Mesothelial cell of epicardium (in vitro differentiated cells): ENCODE results near the gene PRKN. TPM values are rescaled to one million over a fixed set of nuclear protein-coding genes. Genes with fewer than 3 reads are reported as not detected.

Experiments used
- DNase-seq, 2 experiments: peaks; one replicate each; pipeline ENCODE4 v3.0.0; 2021; ENCODE audit warnings: low spot score in 2 of 2; ENCODE audit not compliant: unreplicated experiment in 2 of 2
- H3K27ac Mint-ChIP-seq: 2 replicates; pipeline ENCODE4 v1.8.0; 2021; ENCODE audit warnings: mixed read lengths
- H3K27me3 Mint-ChIP-seq: 2 replicates; pipeline ENCODE4 v1.8.0; 2021; ENCODE audit warnings: low read depth, mixed read lengths
- H3K36me3 Mint-ChIP-seq: 2 replicates; pipeline ENCODE4 v1.8.0; 2021; ENCODE audit warnings: mixed read lengths
- H3K4me1 Mint-ChIP-seq: 2 replicates; pipeline ENCODE4 v1.8.0; 2021; ENCODE audit warnings: mixed read lengths
- H3K4me3 Mint-ChIP-seq: 2 replicates; pipeline ENCODE4 v1.8.0; 2021; ENCODE audit warnings: mild to moderate bottlenecking, moderate library complexity, mixed read lengths
- H3K9me3 Mint-ChIP-seq: 2 replicates; pipeline ENCODE4 v1.8.0; 2021; ENCODE audit warnings: mixed read lengths
- total RNA-seq: library from RNA; stranded (reverse); gene quantifications from 3 replicates; pipeline ENCODE4 v1.2.1, GENCODE V29; 2021
- TF ChIP-seq, protein P1 (sequence below): fragments of 200-600 bp; sonication (generic); IDR thresholded peaks from one replicate; pipeline ENCODE4 v1.5.0; 2021; ENCODE audit warnings: antibody characterized with exemption; ENCODE audit not compliant: unreplicated experiment

PRKN gene
- total RNA-seq, 1 donor from 2014 or later: 7.6 TPM

DNA sequence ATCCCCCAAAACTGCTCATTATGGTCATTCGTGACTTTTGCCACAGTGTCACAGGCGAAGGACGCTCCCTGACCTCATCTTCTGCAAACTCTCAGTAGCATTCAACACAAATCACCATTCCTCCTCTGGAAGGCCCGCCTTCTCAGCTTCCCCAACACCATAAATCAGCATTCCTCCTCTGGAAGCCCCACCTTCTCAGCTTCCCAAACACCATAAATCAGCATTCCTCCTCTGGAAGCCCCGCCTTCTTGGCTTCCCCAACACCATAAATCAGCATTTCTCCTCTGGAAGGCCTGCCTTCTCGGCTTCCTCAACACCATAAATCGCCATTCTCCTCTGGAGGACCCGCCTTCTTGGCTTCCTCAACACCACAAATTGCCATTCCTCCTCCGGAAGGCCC, 1165.7 kb downstream of the PRKN start:
- H3K36me3 Mint-ChIP-seq: no peaks in the 10 kb centered on the region
- TF ChIP-seq, protein P1, sequence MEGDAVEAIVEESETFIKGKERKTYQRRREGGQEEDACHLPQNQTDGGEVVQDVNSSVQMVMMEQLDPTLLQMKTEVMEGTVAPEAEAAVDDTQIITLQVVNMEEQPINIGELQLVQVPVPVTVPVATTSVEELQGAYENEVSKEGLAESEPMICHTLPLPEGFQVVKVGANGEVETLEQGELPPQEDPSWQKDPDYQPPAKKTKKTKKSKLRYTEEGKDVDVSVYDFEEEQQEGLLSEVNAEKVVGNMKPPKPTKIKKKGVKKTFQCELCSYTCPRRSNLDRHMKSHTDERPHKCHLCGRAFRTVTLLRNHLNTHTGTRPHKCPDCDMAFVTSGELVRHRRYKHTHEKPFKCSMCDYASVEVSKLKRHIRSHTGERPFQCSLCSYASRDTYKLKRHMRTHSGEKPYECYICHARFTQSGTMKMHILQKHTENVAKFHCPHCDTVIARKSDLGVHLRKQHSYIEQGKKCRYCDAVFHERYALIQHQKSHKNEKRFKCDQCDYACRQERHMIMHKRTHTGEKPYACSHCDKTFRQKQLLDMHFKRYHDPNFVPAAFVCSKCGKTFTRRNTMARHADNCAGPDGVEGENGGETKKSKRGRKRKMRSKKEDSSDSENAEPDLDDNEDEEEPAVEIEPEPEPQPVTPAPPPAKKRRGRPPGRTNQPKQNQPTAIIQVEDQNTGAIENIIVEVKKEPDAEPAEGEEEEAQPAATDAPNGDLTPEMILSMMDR: no peak
- no peak for DNase-seq
- H3K4me1 Mint-ChIP-seq: no peaks in the 10 kb centered on the region
- no peak overlapping the region for H3K4me3 Mint-ChIP-seq
- H3K9me3 Mint-ChIP-seq: no peaks in the 10 kb centered on the region
- no peak overlapping the region for H3K27ac Mint-ChIP-seq
- no peaks in the 10 kb centered on the region for H3K27me3 Mint-ChIP-seq

DNA sequence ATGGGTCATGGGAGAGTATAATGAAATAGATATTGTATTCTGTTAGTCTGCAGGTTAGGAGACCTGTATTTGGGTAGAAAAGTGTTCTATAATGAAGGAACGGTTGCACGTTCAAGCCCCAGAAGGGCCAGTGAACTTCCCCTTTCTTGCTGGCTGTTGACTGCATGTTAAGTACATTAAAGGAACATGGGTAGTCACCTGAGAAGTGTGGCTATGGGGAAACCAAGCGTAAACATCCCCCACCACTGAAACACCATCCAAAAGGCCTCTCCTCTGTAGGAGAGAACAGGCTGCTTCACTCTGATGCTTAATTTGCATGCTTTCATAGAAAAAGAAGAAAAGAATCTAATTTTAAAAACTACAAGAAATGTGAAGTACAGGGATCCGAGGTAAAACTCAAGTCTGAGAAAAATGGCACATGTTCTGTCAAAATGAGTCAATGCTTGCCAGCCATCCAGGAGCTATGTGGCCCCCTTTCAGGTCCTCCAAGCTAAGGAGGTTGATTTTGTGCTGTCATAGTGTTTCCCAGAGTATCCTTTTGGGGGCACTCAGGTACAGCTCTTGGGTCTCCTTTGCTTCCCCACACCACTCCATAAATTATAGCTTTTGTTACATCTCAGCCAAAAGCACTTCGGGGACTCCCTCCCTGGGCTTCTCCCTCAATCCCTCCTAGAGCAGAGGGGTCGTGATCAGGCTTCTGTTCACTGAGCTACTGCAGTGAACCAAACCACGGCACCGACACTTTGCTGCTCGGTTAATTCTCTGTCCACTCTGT, 1170.0 kb downstream of the PRKN start:
- TF ChIP-seq, protein P1: no peak
- Mint-ChIP-seq H3K27ac (no peak overlapping the region), H3K9me3 (peaks cover 27% of the 10 kb centered on the region), H3K36me3 (peaks cover 2% of the 10 kb centered on the region), H3K4me1 (no peaks in the 10 kb centered on the region), H3K27me3 (no peaks in the 10 kb centered on the region), H3K4me3 (no peak overlapping the region)
- no peak for DNase-seq

DNA sequence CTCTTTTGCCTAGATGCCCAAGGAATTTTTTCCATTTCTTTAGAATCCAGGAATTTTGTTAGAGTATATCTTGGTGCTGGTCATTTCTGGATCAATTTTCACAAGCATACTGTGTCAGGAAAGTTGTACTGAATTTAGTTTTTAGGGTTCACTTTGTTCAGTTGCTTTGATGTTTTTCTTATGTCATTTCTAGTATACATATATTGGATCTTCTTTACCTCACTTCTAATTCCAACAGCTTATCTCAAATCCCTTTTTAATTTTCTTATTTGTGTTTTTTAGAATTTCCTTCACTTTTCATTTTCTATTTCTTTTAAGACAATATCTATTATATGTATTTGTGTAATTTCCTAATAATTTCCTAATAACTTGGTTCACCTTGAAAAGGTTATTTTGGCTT, 1172.7 kb downstream of the PRKN start:
- TF ChIP-seq, protein P1: no peak
- no peaks in the 10 kb centered on the region for H3K4me1 Mint-ChIP-seq
- peaks cover 2% of the 10 kb centered on the region for H3K36me3 Mint-ChIP-seq
- H3K9me3 Mint-ChIP-seq: peaks cover 35% of the 10 kb centered on the region
- DNase-seq: no peak
- no peak overlapping the region for H3K27ac Mint-ChIP-seq
- H3K27me3 Mint-ChIP-seq: no peaks in the 10 kb centered on the region
- H3K4me3 Mint-ChIP-seq: no peak overlapping the region

DNA sequence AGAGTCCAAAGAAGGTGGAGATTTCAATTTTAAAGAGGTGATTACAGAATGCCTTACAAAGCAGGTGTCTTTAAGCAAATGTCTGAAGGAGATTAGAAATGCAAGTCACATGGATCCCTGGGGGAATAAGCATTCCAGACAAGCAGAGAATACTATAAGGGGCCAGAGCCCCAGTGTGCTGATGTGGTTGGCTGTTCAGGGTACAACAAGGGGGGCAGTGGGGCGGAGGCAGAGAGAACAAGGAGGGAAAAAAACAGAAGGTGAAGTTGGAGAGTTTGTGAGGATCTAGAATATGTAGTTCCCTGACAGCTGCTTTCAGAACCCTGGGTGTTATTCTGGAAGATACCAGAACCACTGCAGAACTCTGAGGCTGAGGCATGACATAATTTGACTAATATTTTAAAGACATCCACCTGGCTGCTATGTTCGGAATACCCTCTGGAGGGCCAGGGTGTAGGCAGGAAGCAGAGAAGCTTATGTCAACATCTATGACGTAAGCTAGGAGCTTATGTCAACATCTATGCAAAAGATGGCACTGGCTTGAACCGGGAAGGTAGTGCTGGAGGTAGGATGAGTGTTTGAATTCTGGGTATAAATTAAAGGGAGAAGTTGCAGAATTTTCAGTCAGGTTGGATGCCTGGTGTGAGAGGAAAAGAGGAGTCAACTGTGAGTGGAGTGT, 1177.5 kb downstream of the PRKN start:
- Mint-ChIP-seq H3K4me1 (peaks cover 2% of the 10 kb centered on the region), H3K4me3 (no peak overlapping the region), H3K36me3 (peaks cover 2% of the 10 kb centered on the region), H3K27ac (no peak overlapping the region), H3K9me3 (peaks cover 31% of the 10 kb centered on the region), H3K27me3 (no peaks in the 10 kb centered on the region)
- DNase-seq: no peak
- TF ChIP-seq, protein P1: no peak

DNA sequence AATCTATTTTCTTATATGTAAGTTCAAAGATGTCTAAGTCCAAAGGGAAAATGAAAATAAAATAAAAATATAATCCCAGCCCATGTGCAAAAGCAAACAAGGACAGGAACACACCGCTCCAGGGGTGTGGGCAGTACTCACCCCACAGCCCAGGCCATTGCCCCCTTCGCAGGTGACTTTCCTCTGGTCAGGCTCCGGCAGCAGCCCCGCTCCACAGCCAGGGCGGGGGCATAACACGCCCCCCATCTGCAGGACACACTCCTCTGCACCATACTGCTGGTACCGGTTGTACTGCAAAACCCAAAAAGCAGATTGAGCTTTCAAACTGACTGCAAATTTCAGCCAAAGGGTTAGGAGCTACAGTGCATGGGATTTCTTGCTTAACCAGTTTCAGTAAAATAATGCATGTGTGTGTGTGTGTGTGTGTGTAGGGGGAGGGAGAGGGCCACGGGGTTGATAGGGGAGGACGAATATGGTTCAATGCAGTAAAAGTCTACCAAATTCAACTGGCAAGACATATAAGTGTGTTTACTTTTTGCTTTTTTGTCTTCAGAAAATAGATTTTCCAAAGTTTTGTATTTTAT, 1178.8 kb downstream of the PRKN start:
- Mint-ChIP-seq H3K27ac (no peak overlapping the region), H3K36me3 (no peaks in the 10 kb centered on the region), H3K4me3 (no peak overlapping the region), H3K27me3 (no peaks in the 10 kb centered on the region), H3K4me1 (peaks cover 2% of the 10 kb centered on the region), H3K9me3 (peaks cover 19% of the 10 kb centered on the region)
- TF ChIP-seq, protein P1: no peak
- no peak for DNase-seq
